GM19035 (cell line): ENCODE results near the gene SEPTIN3.
"Not testable (repeated sequence)": the region's sequence is repeated elsewhere in the genome, so short reads cannot be mapped to it uniquely, and the experiment has no call there.

Experiments
- ATAC-seq: cut with Tn5 transposase; IDR thresholded peaks from one replicate; pipeline ENCODE4 v1.9.1; 2021; ENCODE audit not compliant: unreplicated experiment

The SEPTIN3 gene

GRCh38 chr22:41940832-41941765, 28.1 kb upstream of the SEPTIN3 start:
- ATAC-seq: peak; percentile 30

DNA sequence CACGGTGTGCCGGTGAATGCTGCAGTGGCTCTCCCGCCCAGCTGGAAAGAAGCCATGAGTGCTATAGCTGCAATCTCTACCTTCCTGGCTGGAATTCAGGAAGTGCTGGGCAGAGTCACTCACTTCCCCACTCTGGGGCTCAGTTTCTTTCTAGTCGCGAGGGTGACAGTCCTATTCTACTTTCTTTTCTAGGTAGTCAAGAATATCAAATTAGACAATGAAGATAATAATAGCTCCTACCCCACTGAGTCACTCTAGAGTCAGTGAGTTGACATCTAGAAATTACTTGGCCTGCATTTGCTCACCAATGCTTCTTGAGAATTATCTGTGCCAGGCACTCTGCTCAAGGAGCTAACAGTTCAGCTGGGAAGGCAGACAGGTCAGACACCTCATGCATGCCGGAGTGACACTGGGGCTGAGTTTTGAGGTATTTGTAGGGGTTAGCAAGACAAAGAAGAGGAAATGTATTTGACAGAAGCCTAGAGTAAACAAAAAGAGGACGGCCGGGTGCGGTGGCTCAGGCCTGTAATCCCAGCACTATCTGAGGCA, 25.5 kb upstream of the SEPTIN3 start:
- ATAC-seq: no peak

DNA sequence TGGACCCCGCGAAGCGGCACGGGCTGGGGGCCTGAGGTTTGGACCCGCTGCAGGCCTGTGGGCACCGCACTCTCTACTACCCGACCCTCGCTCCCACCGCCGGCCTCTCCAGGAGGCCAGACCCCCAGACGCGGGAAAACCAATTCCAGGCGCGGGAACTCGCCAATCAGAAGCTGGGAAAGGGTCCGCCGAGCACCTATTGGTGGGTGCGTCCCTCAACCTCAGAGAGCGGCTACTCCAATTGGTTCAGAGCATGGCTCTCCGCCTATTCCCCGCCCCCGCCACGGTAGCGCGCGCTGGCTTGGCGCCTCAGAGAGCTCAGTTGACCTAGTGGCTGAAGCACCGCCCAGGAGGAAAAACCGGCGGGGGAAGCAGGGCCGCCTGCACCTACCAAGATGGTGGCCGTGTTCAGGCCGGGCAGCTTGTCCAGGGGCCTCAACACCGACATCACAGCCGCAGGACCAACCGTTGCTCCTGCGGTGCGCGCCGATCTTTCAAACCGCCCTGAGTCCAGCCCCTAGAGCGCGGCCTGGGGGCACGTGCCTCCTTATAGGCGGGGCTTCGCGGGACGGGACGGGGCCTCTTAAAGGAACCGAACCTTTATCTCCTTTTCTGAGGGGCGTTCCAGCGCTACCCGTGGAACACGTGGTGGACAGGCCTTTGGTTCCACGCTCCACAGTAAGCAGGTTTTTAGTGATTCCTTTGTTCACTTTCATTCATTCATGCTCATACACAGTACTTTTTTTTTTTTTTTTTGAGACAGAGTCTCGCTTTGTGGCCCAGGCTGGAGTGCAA, 22.4 kb upstream of the SEPTIN3 start, which contains the start of gene CENPM:
CENPM (minus strand) TSS at position 524 of the 795 bp plus-strand sequence; CDS start at position 448, 76 bp downstream.
- peak; percentile 79 for ATAC-seq

DNA sequence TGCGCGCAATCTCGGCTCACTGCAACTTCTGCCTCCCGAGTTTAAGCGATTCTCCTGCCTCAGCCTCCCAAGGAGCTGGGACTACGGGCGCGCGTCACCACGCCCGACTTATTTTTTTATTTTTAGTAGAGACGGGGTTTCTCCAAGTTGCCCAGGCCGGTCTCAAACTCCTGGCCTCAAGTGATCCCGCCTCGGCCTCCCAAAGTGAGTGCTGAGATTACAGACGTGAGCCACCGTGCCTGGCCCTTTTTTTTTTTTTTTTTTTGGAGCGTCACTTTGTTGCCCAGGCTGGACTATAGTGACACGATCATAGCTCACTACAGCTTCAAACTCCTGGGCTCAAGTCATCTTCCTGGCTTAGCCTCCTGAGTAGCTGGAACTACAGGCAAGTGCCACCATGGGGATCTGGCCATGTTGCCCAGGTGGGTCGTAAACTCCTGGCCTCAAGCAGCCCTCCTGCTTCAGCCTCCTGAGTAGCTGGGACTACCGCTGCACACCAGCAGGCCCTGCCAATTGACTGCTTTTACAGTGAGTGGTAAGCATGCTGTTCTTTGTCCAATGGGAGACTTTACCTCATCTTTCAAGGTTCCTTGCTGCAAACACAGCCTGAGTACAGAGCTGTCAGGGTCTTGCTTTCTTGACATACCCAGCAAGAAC, 21.7 kb upstream of the SEPTIN3 start:
- ATAC-seq: no peak

GRCh38 chr22:41948142-41948541, 21.1 kb upstream of the SEPTIN3 start:
- no peak for ATAC-seq

GRCh38 chr22:41948928-41949296, 20.3 kb upstream of the SEPTIN3 start:
- not testable (repeated sequence) for ATAC-seq

- ATAC-seq: no peak
These were observed 19.8 kb upstream of the SEPTIN3 start for GRCh38 chr22:41949297-41949965.

DNA sequence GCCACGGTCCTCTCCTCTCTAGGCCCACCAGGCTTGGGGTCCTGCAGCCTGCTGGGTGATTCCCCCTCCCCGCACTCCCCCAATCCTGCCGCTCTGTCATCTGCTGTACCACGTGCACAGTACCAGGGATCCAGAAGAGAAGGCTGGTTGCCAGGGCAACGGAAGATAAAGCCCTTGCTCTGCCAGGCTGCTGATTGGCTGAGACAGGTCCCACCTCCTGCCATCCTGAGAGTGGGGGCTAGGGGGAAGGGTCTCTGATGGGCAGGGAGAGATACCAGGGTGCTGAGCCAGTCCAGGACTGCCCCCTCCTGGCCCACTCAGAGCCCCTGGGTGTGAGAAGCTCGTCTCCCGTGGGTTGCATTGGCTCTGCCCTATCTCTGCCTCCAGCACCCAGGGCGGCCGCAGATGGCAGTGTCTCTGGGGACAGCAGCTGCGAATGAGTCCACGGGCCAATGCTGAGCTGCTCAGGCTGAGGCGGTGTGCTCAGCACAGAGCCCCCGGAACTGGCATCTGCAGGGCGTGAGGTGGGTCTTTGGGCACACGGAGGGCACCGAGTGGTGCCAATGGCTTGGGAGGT, 17.3 kb upstream of the SEPTIN3 start, which contains the start of gene SMIM45:
SMIM45 (plus strand) TSS at position 253 of the 577 bp plus-strand sequence.
- ATAC-seq: no peak

GRCh38 chr22:41952713-41953112, 16.5 kb upstream of the SEPTIN3 start:
- no peak for ATAC-seq

- no peak for ATAC-seq
These were observed 11.2 kb upstream of the SEPTIN3 start for GRCh38 chr22:41957941-41958556.

- no peak for ATAC-seq
These were observed 5.7 kb upstream of the SEPTIN3 start for GRCh38 chr22:41963453-41964111.

DNA sequence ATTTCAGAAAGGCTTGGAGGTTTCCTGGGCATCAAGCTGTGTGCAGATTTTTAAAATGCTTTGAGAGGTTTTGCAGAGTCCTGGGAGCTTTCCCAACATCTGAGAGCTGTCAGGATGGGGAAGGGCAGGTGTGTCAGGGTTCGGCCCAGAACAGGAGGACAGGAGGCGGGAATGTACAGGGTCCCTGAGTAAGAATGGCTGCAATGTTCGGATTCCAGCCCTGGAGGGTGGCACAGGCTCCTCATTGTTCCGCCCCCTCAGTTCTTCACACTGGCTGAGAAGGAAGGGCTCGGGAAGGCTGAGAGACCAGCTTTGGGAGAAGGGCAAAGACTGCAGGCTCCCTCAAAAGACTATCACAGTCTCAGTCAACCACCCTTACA, 5.1 kb upstream of the SEPTIN3 start:
- no peak for ATAC-seq

GRCh38 chr22:41966225-41966606, 3.0 kb upstream of the SEPTIN3 start:
- no peak for ATAC-seq

DNA sequence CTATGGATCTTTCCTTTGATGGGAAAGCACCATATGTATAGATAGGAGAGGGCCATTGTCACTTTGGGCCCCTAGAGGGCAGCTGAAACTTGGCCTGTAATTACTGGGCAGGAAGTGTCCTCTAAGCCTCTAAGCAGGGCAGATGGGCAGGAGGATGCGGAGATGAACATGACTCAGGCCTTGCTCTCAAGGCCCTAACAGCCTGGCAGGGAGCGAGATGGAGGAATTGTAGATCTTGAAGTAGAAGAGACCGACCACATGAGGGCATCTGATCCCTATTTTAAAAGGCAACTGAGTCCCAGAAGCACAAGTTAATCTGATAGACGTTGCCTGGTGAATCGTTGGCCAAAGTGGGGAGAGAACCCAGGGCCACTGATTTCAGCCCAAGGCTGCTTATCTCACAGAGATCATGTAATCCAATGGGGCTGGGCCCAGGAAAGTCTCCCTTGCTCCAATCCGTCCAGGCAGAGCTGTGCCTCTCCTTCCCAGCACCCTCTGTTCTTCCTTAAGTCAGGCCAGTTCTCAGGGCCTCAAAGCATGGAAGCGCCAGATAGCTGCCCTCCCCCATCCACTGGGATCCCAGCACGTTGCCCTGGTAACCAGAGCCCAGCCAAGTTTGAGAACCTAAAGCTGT, 2.5 kb upstream of the SEPTIN3 start:
- ATAC-seq: no peak

- no peak for ATAC-seq
These were observed 642 bp upstream of the SEPTIN3 start for GRCh38 chr22:41968601-41969000.

- ATAC-seq: no peak
These were observed 1.4 kb downstream of the SEPTIN3 start for GRCh38 chr22:41970601-41971000.

GRCh38 chr22:41971431-41971830, 2.2 kb downstream of the SEPTIN3 start:
- no peak for ATAC-seq

GRCh38 chr22:41974691-41975290, 5.5 kb downstream of the SEPTIN3 start:
- ATAC-seq: no peak
